MV-4-11 (cell line): ENCODE data around the gene SPATA13.

Experiments
- DNase-seq: peaks from one replicate; lab custom pipeline; 2025; lab: John Stamatoyannopoulos, UW

The SPATA13 gene

GRCh38 chr13:24167666-24168391, 7.3 kb downstream of the SPATA13 start:
- DNase-seq, result no peak

GRCh38 chr13:24168392-24168750, 7.9 kb downstream of the SPATA13 start:
- no peak for DNase-seq

- no peak for DNase-seq
Measured at GRCh38 chr13:24168979-24169378, 8.5 kb downstream of the SPATA13 start.

- no peak for DNase-seq
Measured at GRCh38 chr13:24172071-24172470, 11.6 kb downstream of the SPATA13 start.

- no peak for DNase-seq
Measured at GRCh38 chr13:24173795-24174194, 13.3 kb downstream of the SPATA13 start.

GRCh38 chr13:24175847-24176246, 15.3 kb downstream of the SPATA13 start:
- no peak for DNase-seq

- no peak for DNase-seq
Measured at GRCh38 chr13:24176351-24177101, 16.0 kb downstream of the SPATA13 start.

GRCh38 chr13:24178847-24179485, 18.4 kb downstream of the SPATA13 start:
- DNase-seq, result no peak

GRCh38 chr13:24179486-24179850, 18.9 kb downstream of the SPATA13 start:
- peak; percentile 25 for DNase-seq

- DNase-seq, result no peak
Measured at GRCh38 chr13:24180750-24181377, 20.3 kb downstream of the SPATA13 start.

GRCh38 chr13:24181991-24182702, 21.6 kb downstream of the SPATA13 start:
- DNase-seq, result peak; percentile 72

GRCh38 chr13:24182703-24183081, 22.2 kb downstream of the SPATA13 start:
- DNase-seq, result no peak

GRCh38 chr13:24183741-24184182, 23.2 kb downstream of the SPATA13 start:
- DNase-seq, result peak; percentile 26

- no peak for DNase-seq
Measured at GRCh38 chr13:24184265-24184841, 23.8 kb downstream of the SPATA13 start.

- no peak for DNase-seq
Measured at GRCh38 chr13:24184882-24185281, 24.4 kb downstream of the SPATA13 start.

- DNase-seq, result no peak
Measured at GRCh38 chr13:24185591-24186232, 25.2 kb downstream of the SPATA13 start.

- DNase-seq, result peak; percentile 96
Measured at GRCh38 chr13:24187185-24187584, 26.7 kb downstream of the SPATA13 start.

- peak; percentile 21 for DNase-seq
Measured at GRCh38 chr13:24192057-24192810, 31.7 kb downstream of the SPATA13 start.

- DNase-seq, result no peak
Measured at GRCh38 chr13:24192811-24193162, 32.3 kb downstream of the SPATA13 start.

GRCh38 chr13:24194447-24194846, 33.9 kb downstream of the SPATA13 start:
- no peak for DNase-seq
